A549 (cell line): Measurements from ENCODE around the gene ENHO.

Source experiments
- CEBPB ChIP-seq, 2 experiments: fragments of >200 bp in 1 of 2; sonication (Bioruptor Twin) in 1 of 2; formaldehyde crosslinking in 1 of 2; IDR thresholded peaks; 2 replicates each; pipeline ENCODE4 v1.6.1; 2012 to 2016
- CHD4 ChIP-seq: fragments of 200-600 bp; sonication (generic); IDR thresholded peaks from 2 replicates; pipeline ENCODE4 v1.6.1; 2016; ENCODE audit warnings: antibody characterized with exemption, mild to moderate bottlenecking, borderline replicate concordance
- CTCF ChIP-seq: fragments of >200 bp; sonication (Bioruptor Twin); formaldehyde crosslinking; IDR thresholded peaks from 3 replicates; pipeline ENCODE4 v1.5.1; 2016
- KDM1A ChIP-seq: fragments of 200-600 bp; sonication (generic); IDR thresholded peaks from 2 replicates; pipeline ENCODE4 v1.6.1; 2016; ENCODE audit warnings: low read depth, mild to moderate bottlenecking
- RAD21 ChIP-seq, 2 experiments: fragments of >200 bp in 1 of 2; sonication (Bioruptor Twin) in 1 of 2; formaldehyde crosslinking in 1 of 2; IDR thresholded peaks in 1 of 2; conservative IDR thresholded peaks in 1 of 2; 2 replicates in 1 of 2; 3 replicates in 1 of 2; pipeline ENCODE4 v1.6.1; 2012 to 2018; ENCODE audit warnings: inconsistent platforms in 1 of 2
- SMC3 ChIP-seq: fragments of >200 bp; sonication (Bioruptor Twin); formaldehyde crosslinking; IDR thresholded peaks from 3 replicates; pipeline ENCODE4 v1.6.1; 2018; ENCODE audit warnings: inconsistent platforms

GRCh38 chr9:34566972-34567371 is 44.2 kb upstream of the ENHO start:
- TF ChIP-seq CEBPB (IDR thresholded peaks at IDR 0.05) (no peak), KDM1A (no peak), CTCF (no peak), RAD21 (conservative IDR thresholded peaks at IDR 0.05 in 1 of 2, IDR thresholded peaks at IDR 0.05 in 1 of 2) (no peak), SMC3 (no peak), CHD4 (no peak)
